Panc1 (cell line): ENCODE results near the gene HRH2. TPM values are rescaled to one million over a fixed set of nuclear protein-coding genes. Genes with fewer than 3 reads are reported as not detected.
A peak's percentile ranks its signal among the peaks of the same experiment; 100 is the strongest.

Source experiments
- ATAC-seq: fragments of 200-7000 bp; cut with Tn5 transposase; 2 replicates; pipeline ENCODE4 v1.9.1; 2020; ENCODE audit warnings: mild to moderate bottlenecking, moderate library complexity
- BruUV-seq: library from RNA; stranded (reverse); fragments of 400-500 nt; replicated peaks from 2 replicates; lab custom pipeline; 2021; lab: Mats Ljungman, UMichigan
- CTCF ChIA-PET: fragments of 300-600 bp; sonication (Branson Sonifier 250); formaldehyde crosslinking; loops from one replicate; lab custom pipeline; 2022; ENCODE audit warnings: antibody characterized with exemption; lab: Charles Lee
- POLR2A ChIA-PET: fragments of 300-600 bp; sonication (Branson Sonifier 250); formaldehyde crosslinking; loops from one replicate; lab custom pipeline; 2022; ENCODE audit warnings: antibody characterized with exemption; lab: Charles Lee
- DNase-seq: peaks from one replicate; pipeline ENCODE4 v3.0.0-alpha.2; 2010; ENCODE audit warnings: low read depth, low spot score
- H3K27ac ChIP-seq: 2 replicates; pipeline ENCODE4 v1.5.1; 2011; ENCODE audit warnings: mild to moderate bottlenecking, low read length, inconsistent platforms
- H3K27me3 ChIP-seq: fragments of 200-500 bp; sonication (Bioruptor generic); 2 replicates; pipeline ENCODE4 v1.6.0; 2014; ENCODE audit warnings: low read length, inconsistent platforms; ENCODE audit not compliant: control insufficient read depth, insufficient read depth
- H3K36me3 ChIP-seq: fragments of 200-500 bp; sonication (Bioruptor generic); 2 replicates; pipeline ENCODE4 v1.5.1; 2014; ENCODE audit warnings: inconsistent platforms, mild to moderate bottlenecking, low read length, moderate library complexity; ENCODE audit not compliant: control insufficient read depth, insufficient read depth
- H3K4me1 ChIP-seq: 2 replicates; pipeline ENCODE4 v1.5.1; 2011; ENCODE audit warnings: inconsistent platforms, mild to moderate bottlenecking, low read length, moderate library complexity; ENCODE audit not compliant: control insufficient read depth, insufficient read depth
- H3K4me3 ChIP-seq, 2 experiments: 2 replicates each; pipeline ENCODE4 v1.5.1; 2011 to 2012; ENCODE audit warnings: low read depth in 2 of 2, low read length in 2 of 2, mild to moderate bottlenecking in 2 of 2, inconsistent platforms in 1 of 2, moderate library complexity in 1 of 2
- H3K9me3 ChIP-seq: fragments of 200-500 bp; sonication (Bioruptor generic); 2 replicates; pipeline ENCODE4 v1.5.1; 2014; ENCODE audit warnings: low read depth, mild to moderate bottlenecking, inconsistent platforms, low read length, moderate library complexity; ENCODE audit not compliant: control insufficient read depth, insufficient read depth
- CTCF ChIP-seq: fragments of 450-650 bp; IDR thresholded peaks from 2 replicates; pipeline ENCODE4 v1.5.1; 2017; ENCODE audit warnings: mild to moderate bottlenecking
- POLR2AphosphoS5 ChIP-seq: IDR thresholded peaks from 2 replicates; pipeline ENCODE4 v1.6.1; 2012; ENCODE audit warnings: mild to moderate bottlenecking, low read depth, low read length, moderate library complexity
- REST ChIP-seq, 2 experiments: IDR thresholded peaks; 2 replicates each; pipeline ENCODE4 v1.6.1; 2011 to 2012; ENCODE audit warnings: low read depth in 2 of 2, control low read depth in 1 of 2, low read length in 1 of 2, mild to moderate bottlenecking in 1 of 2, moderate library complexity in 1 of 2; ENCODE audit not compliant: insufficient read depth in 1 of 2
- SIN3A ChIP-seq: IDR thresholded peaks from 2 replicates; pipeline ENCODE4 v1.6.1; 2012; ENCODE audit warnings: low read depth, mild to moderate bottlenecking, low read length, moderate library complexity, borderline replicate concordance; ENCODE audit not compliant: insufficient read depth
- TCF7L2 ChIP-seq: IDR thresholded peaks from 2 replicates; pipeline ENCODE4 v1.6.1; 2011; ENCODE audit warnings: mild to moderate bottlenecking, low read depth, low read length, inconsistent platforms
- in situ Hi-C: cut with HindIII; loops from 2 replicates; pipeline ENCODE4 v1.10.0; 2016; ENCODE audit warnings: low sequenced_read_pairs, low pct_unique_long_range_greater_than_20kb
- intact Hi-C: fragments of 100-400 bp; cut with micrococcal nuclease; formaldehyde crosslinking; loops from one replicate; pipeline ENCODE4 v1.10.0; 2022; ENCODE audit not compliant: unreplicated experiment
- total RNA-seq: library from RNA; stranded (reverse); gene quantifications from one replicate; pipeline ENCODE4 v1.2.1, GENCODE V29; 2021; ENCODE audit not compliant: unreplicated experiment

The HRH2 gene
- total RNA-seq, 1 experiment from 2014 or later, result 0.33 TPM

GRCh38 chr5:175745210-175745609 lies 87.3 kb downstream of the HRH2 start:
- BruUV-seq, result no TSS peak
- ATAC-seq, result no peak
- ChIA-PET POLR2A (no interaction called here), CTCF (no interaction called here)
- TF ChIP-seq CTCF, result no peak
- no peak for TF ChIP-seq POLR2AphosphoS5
- TF ChIP-seq REST (IDR thresholded peaks at IDR 0.05; ENCODE audit: insufficient read depth in 1 of 2, low read depth in 2 of 2, low read length in 1 of 2), result no peak
- no peak for TF ChIP-seq SIN3A
- no peak for TF ChIP-seq TCF7L2
- Histone ChIP-seq H3K27me3 (peaks cover 14% of the 10 kb centered on the region; the same call in 1 of the 2 replicates), H3K4me3 (no peak overlapping the region), H3K27ac (no peak overlapping the region), H3K4me1 (no peaks in the 10 kb centered on the region), H3K36me3 (no peaks in the 10 kb centered on the region), H3K9me3 (no peaks in the 10 kb centered on the region)
- DNase-seq, result no peak
- in situ Hi-C loops (no loop called here), intact Hi-C loops (loop anchor here (10.0 kb wide), 1 partner anchor 130 kb away; the partner anchor contains the start of gene CPLX2)

- ChIA-PET CTCF (no interaction called here), POLR2A (no interaction called here)
- no peak for DNase-seq
- H3K27ac ChIP-seq, result no peak overlapping the region
- in situ Hi-C loops (no loop called here), intact Hi-C loops (loop anchor here (10.0 kb wide), 1 partner anchor 128 kb away; the partner anchor contains the start of gene CPLX2)
- H3K27me3 ChIP-seq, result peaks cover 14% of the 10 kb centered on the region; the same call in 1 of the 2 replicates
- no TSS peak for BruUV-seq
- TF ChIP-seq TCF7L2 (no peak), POLR2AphosphoS5 (no peak), SIN3A (no peak), CTCF (no peak), REST (IDR thresholded peaks at IDR 0.05; ENCODE audit: insufficient read depth in 1 of 2, low read depth in 2 of 2, low read length in 1 of 2) (no peak)
- H3K36me3 ChIP-seq, result no peaks in the 10 kb centered on the region
- no peak overlapping the region for H3K4me3 ChIP-seq
- peak; percentile 57; the same call in 1 of the 2 replicates for ATAC-seq
- no peaks in the 10 kb centered on the region for H3K9me3 ChIP-seq
- H3K4me1 ChIP-seq, result no peaks in the 10 kb centered on the region
Observed at GRCh38 chr5:175746851-175747250, 89.0 kb downstream of the HRH2 start.
